Heart left ventricle (tissue), 16 donors: ENCODE results near the gene SLC32A1. TPM values are rescaled to one million over a fixed set of nuclear protein-coding genes. Genes with fewer than 3 reads are reported as not detected.

ENCODE experiments used
- ATAC-seq, 4 donors: fragments of 200-7000 bp; cut with Tn5 transposase; one replicate each; pipeline ENCODE4 v1.9.1; 2020 to 2022; ENCODE audit warnings: moderate library complexity in 4 of 4, mild to moderate bottlenecking in 3 of 4, moderate number of reproducible peaks in 1 of 4
- DNase-seq, 5 donors: peaks; one replicate each; pipeline ENCODE4 v3.0.0-alpha.2; 2020
- H3K27ac ChIP-seq, 12 donors: fragments of 200-600 bp; sonication (generic) in 4 of 12; one replicate each; pipeline versions ENCODE4 v1.5.0 to v1.8.0; 2016 to 2022; ENCODE audit warnings: mild to moderate bottlenecking in 2 of 12
- H3K27me3 ChIP-seq, 9 donors: fragments of 200-600 bp; sonication (generic) in 2 of 9; one replicate each; pipeline versions ENCODE4 v1.5.1 to v1.8.0; 2016 to 2022; ENCODE audit warnings: mild to moderate bottlenecking in 3 of 9
- H3K36me3 ChIP-seq, 9 donors: fragments of 200-600 bp; sonication (generic) in 2 of 9; one replicate each; pipeline versions ENCODE4 v1.5.0 to v1.8.0; 2018 to 2022; ENCODE audit warnings: mild to moderate bottlenecking in 2 of 9
- H3K4me1 ChIP-seq, 12 donors: fragments of 200-600 bp; sonication (generic) in 4 of 12; one replicate each; pipeline versions ENCODE4 v1.5.0 to v1.8.0; 2016 to 2022; ENCODE audit warnings: mild to moderate bottlenecking in 3 of 12
- H3K4me3 ChIP-seq, 12 donors: fragments of 200-600 bp; sonication (generic) in 4 of 12; one replicate each; pipeline versions ENCODE4 v1.5.0 to v1.8.0; 2017 to 2022; ENCODE audit warnings: mild to moderate bottlenecking in 9 of 12, moderate library complexity in 4 of 12
- H3K9me3 ChIP-seq, 12 donors: fragments of 200-600 bp; sonication (generic) in 4 of 12; one replicate each; pipeline versions ENCODE4 v1.5.0 to v1.8.0; 2016 to 2022; ENCODE audit warnings: mild to moderate bottlenecking in 1 of 12
- CTCF ChIP-seq, 12 donors: fragments of 200-600 bp; sonication (generic) in 4 of 12; IDR thresholded peaks; one replicate each; pipeline versions ENCODE4 v1.5.0 to v1.8.0; 2018 to 2022; ENCODE audit warnings: antibody characterized with exemption in 12 of 12, mild to moderate bottlenecking in 5 of 12
- POLR2A ChIP-seq, 2 donors: fragments of 450-650 bp; IDR thresholded peaks; one replicate each; pipeline ENCODE4 v1.6.1; 2017; ENCODE audit warnings: antibody characterized with exemption in 2 of 2, mild to moderate bottlenecking in 2 of 2, moderate library complexity in 2 of 2
- whole genome bisulfite sequencing, 4 donors: extraction: QIAGEN DNeasy Blood & Tissue Kit in 2 of 4; methylation state at CpG; one replicate each; pipeline versions ENCODE4 v1.1.5 to v1.1.7; 2013 to 2018; 5-methylcytosine and 5-hydroxymethylcytosine counted together
- intact Hi-C, 10 donors: fragments of 100-400 bp; cut with DNase I; formaldehyde crosslinking; loops; one replicate each; pipeline versions ENCODE4 v1.11.1 to v1.14.2; 2022
- polyA plus RNA-seq, 2 donors: library from polyadenylated mRNA; stranded (reverse); fragments of 200-250 nt; gene quantifications; one replicate each; pipeline ENCODE4 v1.2.3, GENCODE V29; 2013
- total RNA-seq, 9 donors: library from RNA; depleted of rRNA in 2 of 9; stranded (reverse); fragments of >200 nt in 2 of 9; fragmentation: NEBNext Ultra II Directional in 3 of 9; extraction: Animal tissue kit (Norgen Biotek cat#: 25700) in 3 of 9; gene quantifications; one replicate each; pipeline versions ENCODE4 v1.1.0 to v1.2.4, GENCODE V29; 2016 to 2023
- donor health status: ischemic (EF 13 %, LVEDD 7.1; RV severe dilation, severe dysfunction).
- donor health status: healthy with polysubstance abuse.
- donor health status: DM: no; HTN: yes; CAD: no.
- donor health status: DM: no; HTN: no; CAD: no.
- donor health status: ischemic (EF 25% LVEDD 6.9; RV normal size, moderate dysfunction).
- donor health status: ischemic (EF 25% LVEDD 5.7; RV mildly dilated, moderate dysfunction).
- donor health status: healthy.
- donor health status: DM: yes; HTN: yes; CAD: no.
- donor health status: ischemic (EF 35%, LVEDD 5.7; RV mildly dilated, moderate dysfunction).
- donor health status: nonischemic (EF 11% LVEDD 7.7; RV severe dilation, severe dysfunction).
- donor health status: DM: yes; HTN: yes; CAD: no.
- donor health status: PGD.
- donor health status: ischemic (EF 29% LVEDD 5.4; RV normal size, mild dysfunction).
- donor health status: nonischemic (EF 23%, LVEDD 6.1; RV moderate dilation, normal function).

Gene SLC32A1
- total and polyA plus RNA-seq, 11 donors = not detected

- TF ChIP-seq CTCF (IDR thresholded peaks at IDR 0.05) (peak in 5 of 12 donors; percentile 7 to 39 (median 27)), POLR2A (IDR thresholded peaks at IDR 0.05) (no peak)
- no peaks in the 10 kb centered on the region for H3K9me3 ChIP-seq
- H3K4me1 ChIP-seq = peaks cover 0 to 80% (median 26%) of the 10 kb centered on the region in 12 donors
- 3 to 5% (median 3%) methylated on average over 41 to 43 of the region's 43 CpGs for WGBS, 4 donors
- H3K27ac ChIP-seq = no peak overlapping the region
- intact Hi-C loops = no loop called here
- peaks cover 92 to 100% (median 99%) of the 10 kb centered on the region in 9 donors for H3K27me3 ChIP-seq
- no peaks in the 10 kb centered on the region for H3K36me3 ChIP-seq
- peak in 1 of 4 donors; percentile 36 for ATAC-seq
- peak overlapping the region in 1 of 12 donors; percentile 19 for H3K4me3 ChIP-seq
- no peak for DNase-seq
Measured at GRCh38 chr20:38726804-38727606, 2.7 kb downstream of the SLC32A1 start.

- Histone ChIP-seq H3K27ac (no peak overlapping the region), H3K4me3 (peak overlapping the region in 1 of 12 donors; percentile 19), H3K4me1 (peaks cover 0 to 80% (median 26%) of the 10 kb centered on the region in 12 donors), H3K36me3 (no peaks in the 10 kb centered on the region), H3K9me3 (no peaks in the 10 kb centered on the region), H3K27me3 (peaks cover 87 to 100% (median 99%) of the 10 kb centered on the region in 9 donors)
- intact Hi-C loops = no loop called here
- WGBS, 4 donors = 3 to 10% (median 6%) methylated on average over 3 to 46 of the region's 46 CpGs
- DNase-seq = no peak
- no peak for ATAC-seq
- TF ChIP-seq CTCF (IDR thresholded peaks at IDR 0.05) = no peak
- no peak for TF ChIP-seq POLR2A (IDR thresholded peaks at IDR 0.05)
Measured at GRCh38 chr20:38727607-38728190, 3.4 kb downstream of the SLC32A1 start.

GRCh38 chr20:38728191-38728781 is 4.0 kb downstream of the SLC32A1 start:
- Histone ChIP-seq H3K36me3 (no peaks in the 10 kb centered on the region), H3K4me1 (peaks cover 0 to 76% (median 26%) of the 10 kb centered on the region in 12 donors), H3K9me3 (no peaks in the 10 kb centered on the region), H3K4me3 (no peak overlapping the region), H3K27ac (no peak overlapping the region), H3K27me3 (peaks cover 86 to 100% (median 99%) of the 10 kb centered on the region in 9 donors)
- intact Hi-C loops = no loop called here
- no peak for DNase-seq
- ATAC-seq = no peak
- 0 to 3% (median 2%) methylated on average over 9 to 56 of the region's 56 CpGs for WGBS, 4 donors
- TF ChIP-seq POLR2A (IDR thresholded peaks at IDR 0.05) = no peak
- no peak for TF ChIP-seq CTCF (IDR thresholded peaks at IDR 0.05)
